WI38 (cell line): ENCODE results near the gene NCF2.

Source experiments
- H3K4me3 ChIP-seq: 2 replicates; pipeline ENCODE4 v1.5.1; 2011; ENCODE audit warnings: low read depth, mild to moderate bottlenecking, control low read depth, low read length
- CTCF ChIP-seq: IDR thresholded peaks from 2 replicates; pipeline ENCODE4 v1.5.1; 2012; ENCODE audit warnings: low read depth, mild to moderate bottlenecking, control low read depth, low read length

NCF2 gene

GRCh38 chr1:183516725-183517124 is 73.5 kb downstream of the NCF2 start:
- no peak overlapping the region for H3K4me3 ChIP-seq
- no peak for TF ChIP-seq CTCF

GRCh38 chr1:183515002-183515689 is 75.1 kb downstream of the NCF2 start:
- TF ChIP-seq CTCF = no peak
- no peak overlapping the region for H3K4me3 ChIP-seq

GRCh38 chr1:183514235-183514634 is 76.0 kb downstream of the NCF2 start:
- no peak for TF ChIP-seq CTCF
- H3K4me3 ChIP-seq = no peak overlapping the region

- H3K4me3 ChIP-seq = no peak overlapping the region
- TF ChIP-seq CTCF = no peak
These were observed 77.8 kb downstream of the NCF2 start for GRCh38 chr1:183512450-183512849.

- H3K4me3 ChIP-seq = no peak overlapping the region
- no peak for TF ChIP-seq CTCF
These were observed 81.6 kb downstream of the NCF2 start for GRCh38 chr1:183508694-183509093.

- no peak overlapping the region for H3K4me3 ChIP-seq
- TF ChIP-seq CTCF = no peak
These were observed 83.7 kb downstream of the NCF2 start for GRCh38 chr1:183506561-183506960.
